ENCODE measurements around the gene HNRNPLL.

DNA sequence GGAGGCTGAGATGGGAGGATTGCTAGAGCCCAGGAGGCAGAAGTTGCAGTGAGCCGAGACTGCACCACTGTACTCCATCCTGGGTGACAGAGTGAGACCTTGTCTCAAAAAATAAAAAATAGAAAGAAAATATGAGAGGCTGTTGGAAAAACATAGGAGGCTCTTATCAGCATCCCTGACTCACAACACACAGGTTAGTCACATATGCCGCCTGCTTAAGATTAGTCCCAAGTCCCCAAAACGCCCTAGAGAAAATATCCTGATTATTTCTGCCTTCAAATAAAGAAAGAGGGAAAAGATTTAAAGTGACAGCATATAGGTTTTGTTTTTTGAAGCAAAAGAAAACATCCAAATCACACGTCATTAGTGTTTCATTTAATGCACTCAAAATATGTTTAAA, 33.3 kb upstream of the HNRNPLL start:
- TF ChIP-seq CTCF (IDR thresholded peaks at IDR 0.05): no peak
- TF ChIP-seq POLR2A (IDR thresholded peaks at IDR 0.05): no peak

All from esophagus squamous epithelium (tissue), 4 donors.